Measurements from ENCODE around the gene APOBEC3B. TPM values are rescaled to one million over a fixed set of nuclear protein-coding genes. Genes with fewer than 3 reads are reported as not detected.

APOBEC3B gene
- polyA plus RNA-seq, 1 donor (not counting 4 experiments of a cell fraction or from before 2014, with no cell fraction given) = 3.4 TPM

DNA sequence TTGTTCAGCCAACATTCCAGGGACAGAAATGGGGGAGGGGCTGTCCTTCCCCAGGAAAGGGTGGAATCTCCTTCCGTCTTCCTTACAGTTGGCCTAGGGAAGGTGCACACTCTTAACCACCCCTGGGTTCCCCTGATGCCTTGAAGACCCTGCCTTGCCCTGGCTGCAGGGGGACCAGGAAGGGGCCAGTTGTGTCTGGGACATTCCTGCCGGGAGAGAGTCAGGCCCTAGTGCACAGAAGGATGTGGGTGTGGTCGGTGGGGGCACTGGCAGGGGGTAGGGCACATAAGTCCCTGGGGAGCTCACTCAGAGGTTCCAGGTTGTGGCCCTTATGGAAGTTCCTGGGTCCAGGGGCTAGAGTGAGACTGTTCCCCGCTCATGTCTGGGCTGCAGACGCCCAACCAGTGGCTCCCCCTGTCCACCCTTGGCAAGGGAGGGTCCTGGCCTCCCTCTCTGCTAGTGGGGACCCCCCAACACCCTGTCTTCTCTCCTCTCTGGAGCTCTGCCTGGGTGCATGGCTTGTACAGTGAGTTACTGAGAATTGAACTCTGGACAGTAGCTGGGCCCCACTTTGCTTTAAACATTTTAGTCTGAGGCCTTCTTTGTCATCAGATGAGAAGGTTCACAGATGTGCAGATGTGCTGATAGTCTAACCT is 26.8 kb upstream of the APOBEC3B start:
- H3K9me3 ChIP-seq (ENCODE audit: control insufficient read depth, low read depth, low read length) = no peaks in the 10 kb centered on the region
- H3K4me2 ChIP-seq (ENCODE audit: control insufficient read depth, extremely low read depth, insufficient read depth, low read depth, low read length) = no peak overlapping the region
- no peak overlapping the region for H3K9ac ChIP-seq (ENCODE audit: control insufficient read depth, extremely low read depth, insufficient read depth, low read length)
- DNase-seq (ENCODE audit: low read depth, low spot score) (no peak), FAIRE-seq (no peak)
- H3K4me1 ChIP-seq (ENCODE audit: control insufficient read depth, extremely low read depth, insufficient read depth, low read length) = no peaks in the 10 kb centered on the region
- H3K36me3 ChIP-seq (ENCODE audit: control insufficient read depth in 2 of 2, extremely low read depth in 1 of 2, insufficient read depth in 2 of 2, low read length in 2 of 2) = no peaks in the 10 kb centered on the region
- TF ChIP-seq, protein P1, sequence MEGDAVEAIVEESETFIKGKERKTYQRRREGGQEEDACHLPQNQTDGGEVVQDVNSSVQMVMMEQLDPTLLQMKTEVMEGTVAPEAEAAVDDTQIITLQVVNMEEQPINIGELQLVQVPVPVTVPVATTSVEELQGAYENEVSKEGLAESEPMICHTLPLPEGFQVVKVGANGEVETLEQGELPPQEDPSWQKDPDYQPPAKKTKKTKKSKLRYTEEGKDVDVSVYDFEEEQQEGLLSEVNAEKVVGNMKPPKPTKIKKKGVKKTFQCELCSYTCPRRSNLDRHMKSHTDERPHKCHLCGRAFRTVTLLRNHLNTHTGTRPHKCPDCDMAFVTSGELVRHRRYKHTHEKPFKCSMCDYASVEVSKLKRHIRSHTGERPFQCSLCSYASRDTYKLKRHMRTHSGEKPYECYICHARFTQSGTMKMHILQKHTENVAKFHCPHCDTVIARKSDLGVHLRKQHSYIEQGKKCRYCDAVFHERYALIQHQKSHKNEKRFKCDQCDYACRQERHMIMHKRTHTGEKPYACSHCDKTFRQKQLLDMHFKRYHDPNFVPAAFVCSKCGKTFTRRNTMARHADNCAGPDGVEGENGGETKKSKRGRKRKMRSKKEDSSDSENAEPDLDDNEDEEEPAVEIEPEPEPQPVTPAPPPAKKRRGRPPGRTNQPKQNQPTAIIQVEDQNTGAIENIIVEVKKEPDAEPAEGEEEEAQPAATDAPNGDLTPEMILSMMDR (optimal IDR thresholded peaks at IDR 0.05 in 1 of 3, IDR thresholded peaks at IDR 0.05 in 1 of 3, conservative IDR thresholded peaks at IDR 0.05 in 1 of 3; ENCODE audit: extremely low read depth in 1 of 3, insufficient read depth in 2 of 3, low read length in 3 of 3) = no peak
- no peak for TF ChIP-seq EZH2 (IDR thresholded peaks at IDR 0.05; ENCODE audit: low read length)
- no peaks in the 10 kb centered on the region for H3K79me2 ChIP-seq (ENCODE audit: control insufficient read depth, insufficient read depth, low read length)
- no peak overlapping the region for H2AFZ ChIP-seq (ENCODE audit: control insufficient read depth, low read length)
- no peaks in the 10 kb centered on the region for H3K9me1 ChIP-seq (ENCODE audit: control insufficient read depth, extremely low read depth, insufficient read depth, low read length)
- no peak overlapping the region for H3K27ac ChIP-seq (ENCODE audit: control insufficient read depth, insufficient read depth, low read length)
- H4K20me1 ChIP-seq (ENCODE audit: control insufficient read depth, extremely low read depth, insufficient read depth, low read length) = no peaks in the 10 kb centered on the region
- dilution Hi-C loops (cut with MboI; ENCODE audit: extremely low pct_ligation_motif_present, low sequenced_read_pairs) = no loop called here
- H3K27me3 ChIP-seq (ENCODE audit: control insufficient read depth, extremely low read depth, insufficient read depth, low read length) = peaks cover 41% of the 10 kb centered on the region
- H3K4me3 ChIP-seq (ENCODE audit: control insufficient read depth in 2 of 3, extremely low read depth in 1 of 3, insufficient read depth in 2 of 3, low read depth in 1 of 3, low read length in 3 of 3) = no peak overlapping the region

DNA sequence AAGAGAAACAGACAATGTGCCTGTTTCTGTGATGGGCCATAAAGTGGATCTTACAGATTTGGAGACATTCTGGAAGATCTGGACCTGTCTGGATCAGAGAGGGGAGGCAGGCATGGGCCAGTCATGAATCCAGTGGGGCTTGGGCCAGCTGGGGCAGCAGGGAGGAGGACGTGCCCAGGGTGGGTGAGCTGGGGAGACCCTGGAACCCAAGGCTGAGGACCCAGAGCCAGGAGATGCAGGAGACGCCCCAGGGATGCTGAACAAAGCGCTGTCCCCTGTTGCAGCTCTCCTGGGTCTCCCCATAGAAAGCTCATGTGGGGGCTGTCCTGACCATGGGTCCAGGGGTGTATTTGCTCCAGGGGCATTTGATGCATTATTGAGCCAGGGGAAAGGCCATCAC is 26.2 kb upstream of the APOBEC3B start:
- H3K4me1 ChIP-seq (ENCODE audit: control insufficient read depth, extremely low read depth, insufficient read depth, low read length) = no peaks in the 10 kb centered on the region
- TF ChIP-seq, protein P1 (optimal IDR thresholded peaks at IDR 0.05 in 1 of 3, IDR thresholded peaks at IDR 0.05 in 1 of 3, conservative IDR thresholded peaks at IDR 0.05 in 1 of 3; ENCODE audit: extremely low read depth in 1 of 3, insufficient read depth in 2 of 3, low read length in 3 of 3) = no peak
- no peak for TF ChIP-seq EZH2 (IDR thresholded peaks at IDR 0.05; ENCODE audit: low read length)
- dilution Hi-C loops (cut with MboI; ENCODE audit: extremely low pct_ligation_motif_present, low sequenced_read_pairs) = no loop called here
- no peak overlapping the region for H2AFZ ChIP-seq (ENCODE audit: control insufficient read depth, low read length)
- H3K9ac ChIP-seq (ENCODE audit: control insufficient read depth, extremely low read depth, insufficient read depth, low read length) = no peak overlapping the region
- H3K4me3 ChIP-seq (ENCODE audit: control insufficient read depth in 2 of 3, extremely low read depth in 1 of 3, insufficient read depth in 2 of 3, low read depth in 1 of 3, low read length in 3 of 3) = no peak overlapping the region
- no peaks in the 10 kb centered on the region for H3K79me2 ChIP-seq (ENCODE audit: control insufficient read depth, insufficient read depth, low read length)
- DNase-seq (ENCODE audit: low read depth, low spot score) (no peak), FAIRE-seq (no peak)
- no peaks in the 10 kb centered on the region for H3K9me3 ChIP-seq (ENCODE audit: control insufficient read depth, low read depth, low read length)
- H3K27ac ChIP-seq (ENCODE audit: control insufficient read depth, insufficient read depth, low read length) = no peak overlapping the region
- H4K20me1 ChIP-seq (ENCODE audit: control insufficient read depth, extremely low read depth, insufficient read depth, low read length) = no peaks in the 10 kb centered on the region
- peaks cover 40% of the 10 kb centered on the region for H3K27me3 ChIP-seq (ENCODE audit: control insufficient read depth, extremely low read depth, insufficient read depth, low read length)
- H3K9me1 ChIP-seq (ENCODE audit: control insufficient read depth, extremely low read depth, insufficient read depth, low read length) = no peaks in the 10 kb centered on the region
- no peak overlapping the region for H3K4me2 ChIP-seq (ENCODE audit: control insufficient read depth, extremely low read depth, insufficient read depth, low read depth, low read length)
- H3K36me3 ChIP-seq (ENCODE audit: control insufficient read depth in 2 of 2, extremely low read depth in 1 of 2, insufficient read depth in 2 of 2, low read length in 2 of 2) = no peaks in the 10 kb centered on the region

Measured in keratinocyte (primary cell).